ENCODE measurements around the gene SLC35F3. TPM values are rescaled to one million over a fixed set of nuclear protein-coding genes. Genes with fewer than 3 reads are reported as not detected.

Gene SLC35F3
- total and polyA plus RNA-seq, 2 experiments from 2014 or later: 0.80 to 1.3 TPM

DNA sequence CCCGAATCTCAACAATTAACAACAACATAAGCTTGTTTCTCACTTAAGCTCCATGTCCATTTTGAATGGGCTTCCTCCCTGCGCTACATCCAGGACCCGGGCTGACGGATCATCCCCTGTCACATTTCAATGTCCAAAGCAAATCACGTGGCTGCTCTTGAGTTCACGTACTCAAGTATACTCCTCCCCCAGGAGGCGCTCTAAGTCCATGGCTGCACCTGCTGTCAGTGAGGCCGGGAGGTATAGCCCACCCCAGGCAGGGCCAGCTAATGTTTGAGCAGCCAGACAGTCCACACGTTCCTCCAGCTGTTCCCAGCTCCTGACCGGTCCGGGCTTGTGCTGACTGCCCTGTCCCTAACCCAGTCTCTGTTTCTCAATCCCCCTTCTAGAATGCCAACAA lies 220.8 kb downstream of the SLC35F3 start:
- H3K4me2 ChIP-seq: no peak overlapping the region
- H3K79me2 ChIP-seq: no peaks in the 10 kb centered on the region
- H3K4me3 ChIP-seq: no peak overlapping the region
- H3K9me3 ChIP-seq (ENCODE audit: low read depth): no peaks in the 10 kb centered on the region
- TF ChIP-seq, protein P1, sequence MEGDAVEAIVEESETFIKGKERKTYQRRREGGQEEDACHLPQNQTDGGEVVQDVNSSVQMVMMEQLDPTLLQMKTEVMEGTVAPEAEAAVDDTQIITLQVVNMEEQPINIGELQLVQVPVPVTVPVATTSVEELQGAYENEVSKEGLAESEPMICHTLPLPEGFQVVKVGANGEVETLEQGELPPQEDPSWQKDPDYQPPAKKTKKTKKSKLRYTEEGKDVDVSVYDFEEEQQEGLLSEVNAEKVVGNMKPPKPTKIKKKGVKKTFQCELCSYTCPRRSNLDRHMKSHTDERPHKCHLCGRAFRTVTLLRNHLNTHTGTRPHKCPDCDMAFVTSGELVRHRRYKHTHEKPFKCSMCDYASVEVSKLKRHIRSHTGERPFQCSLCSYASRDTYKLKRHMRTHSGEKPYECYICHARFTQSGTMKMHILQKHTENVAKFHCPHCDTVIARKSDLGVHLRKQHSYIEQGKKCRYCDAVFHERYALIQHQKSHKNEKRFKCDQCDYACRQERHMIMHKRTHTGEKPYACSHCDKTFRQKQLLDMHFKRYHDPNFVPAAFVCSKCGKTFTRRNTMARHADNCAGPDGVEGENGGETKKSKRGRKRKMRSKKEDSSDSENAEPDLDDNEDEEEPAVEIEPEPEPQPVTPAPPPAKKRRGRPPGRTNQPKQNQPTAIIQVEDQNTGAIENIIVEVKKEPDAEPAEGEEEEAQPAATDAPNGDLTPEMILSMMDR (IDR thresholded peaks at IDR 0.05; ENCODE audit: poor library complexity): peak; percentile 33
- no peak for TF ChIP-seq EZH2phosphoT487 (IDR thresholded peaks at IDR 0.05; ENCODE audit: low read depth, severe bottlenecking, unreplicated experiment)
- no peaks in the 10 kb centered on the region for H3K36me3 ChIP-seq (replicated peaks; ENCODE audit: insufficient read depth, low read depth)
- peaks cover 28% of the 10 kb centered on the region for H3K27me3 ChIP-seq
- no peaks in the 10 kb centered on the region for H4K20me1 ChIP-seq (ENCODE audit: insufficient read depth, poor library complexity, severe bottlenecking)
- H3K4me1 ChIP-seq (ENCODE audit: insufficient read depth): no peaks in the 10 kb centered on the region
- WGBS (ENCODE audit: low lambda C conversion rate, missing lambda C conversion rate): 13% methylated on average over 11 of the region's 11 CpGs
- H3K9me2 ChIP-seq (replicated peaks; ENCODE audit: insufficient read depth): no peaks in the 10 kb centered on the region
- no peak overlapping the region for H3K27ac ChIP-seq
- peak; percentile 77 for DNase-seq (ENCODE audit: low spot score)
- H2AFZ ChIP-seq: no peak overlapping the region

DNA sequence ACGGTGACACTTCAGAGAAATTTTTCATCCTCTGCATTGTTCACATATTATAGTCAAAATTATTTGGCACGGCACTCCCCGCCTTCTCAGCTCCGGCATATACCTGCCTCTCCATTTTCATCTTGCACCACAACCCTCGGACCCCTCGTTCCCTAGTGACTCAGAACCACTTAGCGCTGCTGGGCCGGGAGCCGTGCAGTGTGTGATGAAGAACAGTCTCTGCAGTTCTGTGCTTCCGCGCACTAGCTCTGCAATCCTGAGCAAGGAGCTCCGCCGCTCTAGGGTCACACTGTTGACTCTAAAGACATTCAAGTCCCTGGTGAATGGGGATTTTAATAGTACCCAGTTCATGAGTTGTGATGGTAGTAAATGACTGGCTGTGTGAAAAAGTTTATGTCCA lies 221.2 kb downstream of the SLC35F3 start:
- Histone ChIP-seq H3K4me3 (no peak overlapping the region), H3K36me3 (replicated peaks; ENCODE audit: insufficient read depth, low read depth) (no peaks in the 10 kb centered on the region), H3K27ac (no peak overlapping the region), H3K79me2 (no peaks in the 10 kb centered on the region), H3K9me2 (replicated peaks; ENCODE audit: insufficient read depth) (no peaks in the 10 kb centered on the region), H4K20me1 (ENCODE audit: insufficient read depth, poor library complexity, severe bottlenecking) (no peaks in the 10 kb centered on the region), H3K4me2 (no peak overlapping the region), H3K9me3 (ENCODE audit: low read depth) (no peaks in the 10 kb centered on the region), H3K4me1 (ENCODE audit: insufficient read depth) (no peaks in the 10 kb centered on the region), H2AFZ (no peak overlapping the region), H3K27me3 (peaks cover 28% of the 10 kb centered on the region)
- WGBS (ENCODE audit: low lambda C conversion rate, missing lambda C conversion rate): 89% methylated on average over 13 of the region's 13 CpGs
- DNase-seq (ENCODE audit: low spot score): no peak
- TF ChIP-seq, protein P1 (IDR thresholded peaks at IDR 0.05; ENCODE audit: poor library complexity): no peak
- TF ChIP-seq EZH2phosphoT487 (IDR thresholded peaks at IDR 0.05; ENCODE audit: low read depth, severe bottlenecking, unreplicated experiment) (no peak), EZH2 (IDR thresholded peaks at IDR 0.05; ENCODE audit: borderline replicate concordance) (no peak)

DNA sequence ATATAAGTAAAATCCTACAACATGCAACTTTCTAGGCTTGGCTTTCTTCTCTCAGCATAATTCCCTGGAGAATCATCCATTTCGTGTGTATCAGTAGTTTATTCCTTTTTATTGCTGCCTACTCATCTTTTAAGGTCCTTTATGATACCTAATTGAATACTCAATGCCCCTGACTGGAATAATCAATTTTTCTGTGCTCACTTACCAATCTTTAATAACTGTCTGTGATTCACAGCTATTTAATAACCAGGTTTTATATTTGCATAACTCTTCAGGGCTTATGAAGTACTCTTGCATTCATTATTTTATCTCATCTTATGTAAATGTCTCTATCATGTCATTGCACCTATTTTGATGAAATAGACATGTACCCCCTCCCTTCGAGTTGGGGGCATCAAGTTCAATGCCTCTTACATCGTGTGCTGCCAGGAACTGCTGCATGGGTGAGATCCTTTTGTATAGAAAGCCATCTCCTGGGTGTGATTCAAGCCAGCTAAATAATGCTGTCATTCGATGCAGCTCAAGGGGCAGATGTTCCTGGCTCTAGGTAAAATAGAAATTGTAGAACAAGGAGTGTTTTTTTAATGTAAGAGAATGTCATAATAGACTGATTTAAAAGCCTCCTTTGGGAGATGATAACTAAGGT lies 222.7 kb downstream of the SLC35F3 start:
- no peak overlapping the region for H3K4me3 ChIP-seq
- H3K9me3 ChIP-seq (ENCODE audit: low read depth): no peaks in the 10 kb centered on the region
- H3K27ac ChIP-seq: no peak overlapping the region
- H3K27me3 ChIP-seq: peaks cover 28% of the 10 kb centered on the region
- H3K36me3 ChIP-seq (replicated peaks; ENCODE audit: insufficient read depth, low read depth): no peaks in the 10 kb centered on the region
- no peak overlapping the region for H3K4me2 ChIP-seq
- no peak for DNase-seq (ENCODE audit: low spot score)
- no peaks in the 10 kb centered on the region for H3K4me1 ChIP-seq (ENCODE audit: insufficient read depth)
- 72% methylated on average over 4 of the region's 4 CpGs for WGBS (ENCODE audit: low lambda C conversion rate, missing lambda C conversion rate)
- no peaks in the 10 kb centered on the region for H4K20me1 ChIP-seq (ENCODE audit: insufficient read depth, poor library complexity, severe bottlenecking)
- H3K9me2 ChIP-seq (replicated peaks; ENCODE audit: insufficient read depth): no peaks in the 10 kb centered on the region
- H3K79me2 ChIP-seq: no peaks in the 10 kb centered on the region
- no peak for TF ChIP-seq EZH2phosphoT487 (IDR thresholded peaks at IDR 0.05; ENCODE audit: low read depth, severe bottlenecking, unreplicated experiment)
- TF ChIP-seq, protein P1 (IDR thresholded peaks at IDR 0.05; ENCODE audit: poor library complexity): no peak
- TF ChIP-seq EZH2 (IDR thresholded peaks at IDR 0.05; ENCODE audit: borderline replicate concordance): no peak
- H2AFZ ChIP-seq: no peak overlapping the region
